Neural progenitor cell (in vitro differentiated cells): ENCODE measurements around the gene VPS13D. TPM values are rescaled to one million over a fixed set of nuclear protein-coding genes. Genes with fewer than 3 reads are reported as not detected.

Source experiments
- DNase-seq: peaks from one replicate; pipeline ENCODE4 v3.0.0-alpha.2; 2016; ENCODE audit warnings: low spot score
- H2AFZ ChIP-seq: fragments of 200-600 bp; sonication (generic); replicated peaks from 2 replicates; pipeline ENCODE4 v1.6.1; 2016; ENCODE audit warnings: antibody characterized with exemption
- H3F3A ChIP-seq: fragments of 200-600 bp; sonication (generic); 2 replicates; pipeline ENCODE4 v1.6.1; 2016; ENCODE audit warnings: antibody characterized with exemption, low read depth
- H3K27ac ChIP-seq: fragments of 200-600 bp; sonication (generic); 2 replicates; pipeline ENCODE4 v1.5.1; 2016; ENCODE audit warnings: mild to moderate bottlenecking
- H3K27me3 ChIP-seq: fragments of 200-600 bp; sonication (generic); 2 replicates; pipeline ENCODE4 v1.6.1; 2016; ENCODE audit warnings: mild to moderate bottlenecking, moderate library complexity
- H3K36me3 ChIP-seq: fragments of 200-600 bp; sonication (generic); 2 replicates; pipeline ENCODE4 v1.5.1; 2016
- H3K4me1 ChIP-seq: fragments of 200-600 bp; sonication (generic); 2 replicates; pipeline ENCODE4 v1.6.1; 2016; ENCODE audit warnings: mixed run types
- H3K4me2 ChIP-seq: fragments of 200-600 bp; sonication (generic); 2 replicates; pipeline ENCODE4 v1.6.1; 2016
- H3K4me3 ChIP-seq: fragments of 200-600 bp; sonication (generic); 2 replicates; pipeline ENCODE4 v1.5.1; 2016
- H3K79me2 ChIP-seq: fragments of 200-600 bp; sonication (generic); 2 replicates; pipeline ENCODE4 v1.6.1; 2016; ENCODE audit warnings: low read depth
- H3K9ac ChIP-seq: fragments of 200-600 bp; sonication (generic); 2 replicates; pipeline ENCODE4 v1.6.1; 2016
- H3K9me3 ChIP-seq: fragments of 200-600 bp; sonication (generic); 2 replicates; pipeline ENCODE4 v1.5.1; 2016; ENCODE audit warnings: low read depth
- H4K20me1 ChIP-seq: fragments of 200-600 bp; sonication (generic); 2 replicates; pipeline ENCODE4 v1.6.1; 2016; ENCODE audit warnings: low read depth
- H3K27ac Mint-ChIP-seq: 3 replicates; pipeline ENCODE4 v1.8.0; 2021; ENCODE audit warnings: mixed read lengths
- H3K27me3 Mint-ChIP-seq: 2 replicates; pipeline ENCODE4 v1.8.0; 2022; ENCODE audit warnings: low read depth, mild to moderate bottlenecking, inconsistent platforms, moderate library complexity, mixed read lengths; ENCODE audit not compliant: insufficient read depth
- H3K36me3 Mint-ChIP-seq: 3 replicates; pipeline ENCODE4 v1.8.0; 2021; ENCODE audit warnings: mixed read lengths
- H3K4me1 Mint-ChIP-seq: 3 replicates; pipeline ENCODE4 v1.8.0; 2021; ENCODE audit warnings: mixed read lengths
- H3K4me3 Mint-ChIP-seq: 3 replicates; pipeline ENCODE4 v1.8.0; 2021; ENCODE audit warnings: mild to moderate bottlenecking, moderate library complexity, mixed read lengths
- H3K9me3 Mint-ChIP-seq: 3 replicates; pipeline ENCODE4 v1.8.0; 2020; ENCODE audit warnings: mixed read lengths
- EZH2 ChIP-seq: fragments of 200-600 bp; sonication (generic); IDR thresholded peaks from 2 replicates; pipeline ENCODE4 v1.6.1; 2017; ENCODE audit warnings: antibody characterized with exemption, mild to moderate bottlenecking, moderate library complexity
- EZH2phosphoT487 ChIP-seq: fragments of 200-600 bp; sonication (generic); IDR thresholded peaks from 2 replicates; pipeline ENCODE4 v1.6.1; 2017; ENCODE audit warnings: antibody characterized with exemption
- total RNA-seq: library from RNA; depleted of rRNA; stranded (reverse); fragments of >200 nt; gene quantifications from 2 replicates; pipeline ENCODE4 v1.2.3, GENCODE V29; 2015; ENCODE audit warnings: low replicate concordance
- TF ChIP-seq, protein P1 (sequence below): fragments of 200-600 bp; sonication (generic); IDR thresholded peaks from 2 replicates; pipeline ENCODE4 v1.5.1; 2017; ENCODE audit warnings: antibody characterized with exemption, mild to moderate bottlenecking

The VPS13D gene
- total RNA-seq, 1 donor from 2014 or later, result 16.4 TPM

DNA sequence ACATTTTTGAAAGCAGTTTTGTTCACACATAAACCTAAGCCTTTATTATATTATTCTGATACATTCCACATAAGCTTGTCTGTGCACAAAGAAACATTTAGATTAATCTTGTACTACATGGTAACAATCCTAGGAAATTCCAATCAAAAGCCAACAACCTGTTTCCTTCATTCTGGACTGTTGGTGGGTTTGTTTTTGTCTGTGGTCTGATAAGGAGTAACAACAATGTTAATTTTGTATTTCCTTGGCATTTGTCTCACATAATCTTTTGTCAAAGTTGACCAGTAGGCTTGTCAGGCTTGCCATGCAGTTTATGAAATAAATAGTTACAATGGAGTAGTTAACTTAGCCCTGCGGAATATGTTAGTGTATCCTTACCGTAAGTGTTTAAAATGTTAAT is 204.9 kb downstream of the VPS13D start:
- DNase-seq, result no peak
- Mint-ChIP-seq H3K36me3 (peaks cover 6% of the 10 kb centered on the region), H3K9me3 (no peaks in the 10 kb centered on the region), H3K4me1 (peaks cover 25% of the 10 kb centered on the region), H3K27ac (no peak overlapping the region), H3K4me3 (no peak overlapping the region), H3K27me3 (peaks cover 8% of the 10 kb centered on the region)
- Histone ChIP-seq H3K27me3 (no peaks in the 10 kb centered on the region), H2AFZ (no peak overlapping the region), H3K27ac (no peak overlapping the region), H3K4me3 (no peak overlapping the region), H4K20me1 (no peaks in the 10 kb centered on the region), H3K36me3 (no peaks in the 10 kb centered on the region), H3K9ac (no peak overlapping the region), H3K9me3 (no peaks in the 10 kb centered on the region), H3K79me2 (no peaks in the 10 kb centered on the region), H3F3A (peaks cover 11% of the 10 kb centered on the region), H3K4me2 (no peak overlapping the region), H3K4me1 (peaks cover 18% of the 10 kb centered on the region)
- TF ChIP-seq EZH2phosphoT487 (no peak), EZH2 (no peak)
- TF ChIP-seq, protein P1, sequence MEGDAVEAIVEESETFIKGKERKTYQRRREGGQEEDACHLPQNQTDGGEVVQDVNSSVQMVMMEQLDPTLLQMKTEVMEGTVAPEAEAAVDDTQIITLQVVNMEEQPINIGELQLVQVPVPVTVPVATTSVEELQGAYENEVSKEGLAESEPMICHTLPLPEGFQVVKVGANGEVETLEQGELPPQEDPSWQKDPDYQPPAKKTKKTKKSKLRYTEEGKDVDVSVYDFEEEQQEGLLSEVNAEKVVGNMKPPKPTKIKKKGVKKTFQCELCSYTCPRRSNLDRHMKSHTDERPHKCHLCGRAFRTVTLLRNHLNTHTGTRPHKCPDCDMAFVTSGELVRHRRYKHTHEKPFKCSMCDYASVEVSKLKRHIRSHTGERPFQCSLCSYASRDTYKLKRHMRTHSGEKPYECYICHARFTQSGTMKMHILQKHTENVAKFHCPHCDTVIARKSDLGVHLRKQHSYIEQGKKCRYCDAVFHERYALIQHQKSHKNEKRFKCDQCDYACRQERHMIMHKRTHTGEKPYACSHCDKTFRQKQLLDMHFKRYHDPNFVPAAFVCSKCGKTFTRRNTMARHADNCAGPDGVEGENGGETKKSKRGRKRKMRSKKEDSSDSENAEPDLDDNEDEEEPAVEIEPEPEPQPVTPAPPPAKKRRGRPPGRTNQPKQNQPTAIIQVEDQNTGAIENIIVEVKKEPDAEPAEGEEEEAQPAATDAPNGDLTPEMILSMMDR, result no peak

- peaks cover 8% of the 10 kb centered on the region for H3K27me3 Mint-ChIP-seq
- no peaks in the 10 kb centered on the region for H3K9me3 Mint-ChIP-seq
- Histone ChIP-seq H3K27ac (no peak overlapping the region), H3K4me2 (no peak overlapping the region), H3K27me3 (no peaks in the 10 kb centered on the region), H3K9me3 (no peaks in the 10 kb centered on the region), H3K9ac (no peak overlapping the region), H3K4me1 (peaks cover 18% of the 10 kb centered on the region), H2AFZ (no peak overlapping the region), H3K36me3 (no peaks in the 10 kb centered on the region), H4K20me1 (no peaks in the 10 kb centered on the region), H3F3A (peaks cover 11% of the 10 kb centered on the region), H3K4me3 (no peak overlapping the region), H3K79me2 (no peaks in the 10 kb centered on the region)
- no peak for TF ChIP-seq EZH2
- TF ChIP-seq, protein P1, result no peak
- TF ChIP-seq EZH2phosphoT487, result no peak
- peaks cover 25% of the 10 kb centered on the region for H3K4me1 Mint-ChIP-seq
- H3K4me3 Mint-ChIP-seq, result no peak overlapping the region
- no peak overlapping the region for H3K27ac Mint-ChIP-seq
- peaks cover 6% of the 10 kb centered on the region for H3K36me3 Mint-ChIP-seq
- no peak for DNase-seq
Observed at GRCh38 chr1:12435639-12436344, 206.0 kb downstream of the VPS13D start.

DNA sequence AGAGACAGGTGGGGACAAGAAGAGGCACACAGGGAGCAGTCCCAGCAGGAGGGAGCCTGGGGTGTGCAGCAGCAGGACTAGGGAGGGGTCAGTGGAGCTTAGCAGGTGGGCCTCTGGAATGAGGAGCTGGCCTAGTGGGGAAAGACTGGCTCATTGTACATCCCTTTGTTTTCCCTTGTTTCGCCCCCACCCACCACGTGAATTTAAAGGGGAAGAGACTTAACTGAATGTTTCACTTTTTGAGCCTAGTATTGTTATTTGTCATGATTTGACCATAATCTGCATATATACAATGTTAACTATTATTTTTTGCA is 206.5 kb downstream of the VPS13D start:
- DNase-seq, result no peak
- Mint-ChIP-seq H3K27me3 (peaks cover 8% of the 10 kb centered on the region), H3K4me1 (peaks cover 25% of the 10 kb centered on the region), H3K4me3 (no peak overlapping the region), H3K36me3 (peaks cover 6% of the 10 kb centered on the region), H3K27ac (no peak overlapping the region), H3K9me3 (no peaks in the 10 kb centered on the region)
- Histone ChIP-seq H3F3A (peaks cover 11% of the 10 kb centered on the region), H3K4me2 (no peak overlapping the region), H4K20me1 (no peaks in the 10 kb centered on the region), H3K27ac (no peak overlapping the region), H2AFZ (no peak overlapping the region), H3K9me3 (no peaks in the 10 kb centered on the region), H3K9ac (no peak overlapping the region), H3K79me2 (no peaks in the 10 kb centered on the region), H3K36me3 (no peaks in the 10 kb centered on the region), H3K4me1 (peaks cover 18% of the 10 kb centered on the region), H3K27me3 (no peaks in the 10 kb centered on the region), H3K4me3 (no peak overlapping the region)
- TF ChIP-seq, protein P1, result no peak
- TF ChIP-seq EZH2, result no peak
- no peak for TF ChIP-seq EZH2phosphoT487
